Neural crest cell (in vitro differentiated cells): Measurements from ENCODE around the gene HPN. TPM values are rescaled to one million over a fixed set of nuclear protein-coding genes. Genes with fewer than 3 reads are reported as not detected.

Experiments
- DNase-seq: peaks from one replicate; pipeline ENCODE4 v3.0.0; 2021; ENCODE audit warnings: low read depth, mixed read lengths, low spot score
- H3K27ac Mint-ChIP-seq: one replicate; pipeline ENCODE4 v1.8.0; 2021; ENCODE audit warnings: mild to moderate bottlenecking, mixed read lengths; ENCODE audit not compliant: unreplicated experiment
- H3K27me3 Mint-ChIP-seq: 2 replicates; pipeline ENCODE4 v1.8.0; 2021; ENCODE audit warnings: low read depth, mild to moderate bottlenecking, mixed read lengths
- H3K36me3 Mint-ChIP-seq: 2 replicates; pipeline ENCODE4 v1.8.0; 2021; ENCODE audit warnings: low read depth, mild to moderate bottlenecking, mixed read lengths
- H3K4me1 Mint-ChIP-seq: 2 replicates; pipeline ENCODE4 v1.8.0; 2021; ENCODE audit warnings: mixed read lengths
- H3K4me3 Mint-ChIP-seq: one replicate; pipeline ENCODE4 v1.8.0; 2021; ENCODE audit warnings: mild to moderate bottlenecking, mixed read lengths
- H3K9me3 Mint-ChIP-seq: 2 replicates; pipeline ENCODE4 v1.8.0; 2021; ENCODE audit warnings: mixed read lengths
- total RNA-seq: library from RNA; stranded (reverse); gene quantifications from 2 replicates; pipeline ENCODE4 v1.2.1, GENCODE V29; 2021
- TF ChIP-seq, protein P1 (sequence below): fragments of 200-600 bp; sonication (generic); conservative IDR thresholded peaks from 2 replicates; pipeline ENCODE4 v1.5.0; 2021; ENCODE audit warnings: antibody characterized with exemption, mild to moderate bottlenecking

HPN gene
- total RNA-seq, 1 donor from 2014 or later = 0.26 TPM

DNA sequence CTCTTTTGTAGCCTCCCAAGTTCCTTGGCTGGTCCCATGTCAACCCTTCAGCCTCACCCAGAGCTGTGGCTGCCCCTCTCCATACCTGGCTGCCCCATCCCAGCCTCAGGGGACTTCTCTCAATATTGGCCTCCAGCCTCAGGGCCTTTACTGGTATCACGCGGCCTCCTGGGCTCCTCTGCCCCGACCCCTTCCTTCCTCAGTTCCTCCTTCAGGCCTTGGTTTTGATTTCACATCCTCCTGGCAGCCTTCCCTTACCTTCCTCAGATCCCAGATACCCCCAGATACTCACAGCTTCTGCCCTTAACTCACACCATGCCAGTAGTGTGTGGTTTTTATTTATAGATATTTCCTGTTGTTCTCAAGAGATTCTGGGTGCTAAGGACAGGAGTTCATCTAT lies 24.0 kb upstream of the HPN start:
- H3K36me3 Mint-ChIP-seq = peaks cover 23% of the 10 kb centered on the region
- TF ChIP-seq, protein P1, sequence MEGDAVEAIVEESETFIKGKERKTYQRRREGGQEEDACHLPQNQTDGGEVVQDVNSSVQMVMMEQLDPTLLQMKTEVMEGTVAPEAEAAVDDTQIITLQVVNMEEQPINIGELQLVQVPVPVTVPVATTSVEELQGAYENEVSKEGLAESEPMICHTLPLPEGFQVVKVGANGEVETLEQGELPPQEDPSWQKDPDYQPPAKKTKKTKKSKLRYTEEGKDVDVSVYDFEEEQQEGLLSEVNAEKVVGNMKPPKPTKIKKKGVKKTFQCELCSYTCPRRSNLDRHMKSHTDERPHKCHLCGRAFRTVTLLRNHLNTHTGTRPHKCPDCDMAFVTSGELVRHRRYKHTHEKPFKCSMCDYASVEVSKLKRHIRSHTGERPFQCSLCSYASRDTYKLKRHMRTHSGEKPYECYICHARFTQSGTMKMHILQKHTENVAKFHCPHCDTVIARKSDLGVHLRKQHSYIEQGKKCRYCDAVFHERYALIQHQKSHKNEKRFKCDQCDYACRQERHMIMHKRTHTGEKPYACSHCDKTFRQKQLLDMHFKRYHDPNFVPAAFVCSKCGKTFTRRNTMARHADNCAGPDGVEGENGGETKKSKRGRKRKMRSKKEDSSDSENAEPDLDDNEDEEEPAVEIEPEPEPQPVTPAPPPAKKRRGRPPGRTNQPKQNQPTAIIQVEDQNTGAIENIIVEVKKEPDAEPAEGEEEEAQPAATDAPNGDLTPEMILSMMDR = no peak
- no peaks in the 10 kb centered on the region for H3K9me3 Mint-ChIP-seq
- DNase-seq = no peak
- H3K4me1 Mint-ChIP-seq = no peaks in the 10 kb centered on the region
- H3K27me3 Mint-ChIP-seq = no peaks in the 10 kb centered on the region
- peak overlapping the region; percentile 28 for H3K27ac Mint-ChIP-seq
- no peak overlapping the region for H3K4me3 Mint-ChIP-seq

GRCh38 chr19:35018379-35018778 lies 23.1 kb upstream of the HPN start:
- no peak overlapping the region for H3K27ac Mint-ChIP-seq
- peak overlapping the region; percentile 9 for H3K4me3 Mint-ChIP-seq
- no peak for DNase-seq
- no peaks in the 10 kb centered on the region for H3K4me1 Mint-ChIP-seq
- no peaks in the 10 kb centered on the region for H3K9me3 Mint-ChIP-seq
- H3K36me3 Mint-ChIP-seq = peaks cover 23% of the 10 kb centered on the region
- no peaks in the 10 kb centered on the region for H3K27me3 Mint-ChIP-seq
- TF ChIP-seq, protein P1 = no peak

- Mint-ChIP-seq H3K27ac (no peak overlapping the region), H3K27me3 (no peaks in the 10 kb centered on the region), H3K4me1 (no peaks in the 10 kb centered on the region), H3K36me3 (peaks cover 25% of the 10 kb centered on the region), H3K9me3 (no peaks in the 10 kb centered on the region), H3K4me3 (no peak overlapping the region)
- TF ChIP-seq, protein P1 = no peak
- DNase-seq = no peak
These were observed 22.4 kb upstream of the HPN start for GRCh38 chr19:35019144-35019543.

GRCh38 chr19:35021016-35021415 lies 20.5 kb upstream of the HPN start:
- DNase-seq = no peak
- no peaks in the 10 kb centered on the region for H3K4me1 Mint-ChIP-seq
- H3K27ac Mint-ChIP-seq = peak overlapping the region; percentile 93
- no peaks in the 10 kb centered on the region for H3K27me3 Mint-ChIP-seq
- H3K9me3 Mint-ChIP-seq = no peaks in the 10 kb centered on the region
- H3K36me3 Mint-ChIP-seq = peaks cover 23% of the 10 kb centered on the region
- TF ChIP-seq, protein P1 = no peak
- H3K4me3 Mint-ChIP-seq = no peak overlapping the region

GRCh38 chr19:35021596-35021995 lies 19.9 kb upstream of the HPN start:
- Mint-ChIP-seq H3K27ac (no peak overlapping the region), H3K36me3 (peaks cover 23% of the 10 kb centered on the region), H3K9me3 (no peaks in the 10 kb centered on the region), H3K27me3 (no peaks in the 10 kb centered on the region), H3K4me3 (no peak overlapping the region), H3K4me1 (no peaks in the 10 kb centered on the region)
- no peak for DNase-seq
- TF ChIP-seq, protein P1 = no peak

GRCh38 chr19:35022460-35022859 lies 19.1 kb upstream of the HPN start:
- Mint-ChIP-seq H3K9me3 (no peaks in the 10 kb centered on the region), H3K27ac (no peak overlapping the region), H3K4me1 (no peaks in the 10 kb centered on the region), H3K36me3 (peaks cover 22% of the 10 kb centered on the region), H3K27me3 (no peaks in the 10 kb centered on the region), H3K4me3 (no peak overlapping the region)
- TF ChIP-seq, protein P1 = no peak
- no peak for DNase-seq
